Measurements from ENCODE around the gene PCDHGA4. TPM values are rescaled to one million over a fixed set of nuclear protein-coding genes. Genes with fewer than 3 reads are reported as not detected.

The PCDHGA4 gene
- total and polyA plus RNA-seq, 8 donors = 2.1 to 3.4 (median 2.8) TPM

GRCh38 chr5:141319699-141320098, 35.1 kb upstream of the PCDHGA4 start:
- intact Hi-C loops (cut with DNase I) = no loop called here
- TF ChIP-seq CTCF (IDR thresholded peaks at IDR 0.05) = no peak
- peaks cover 6 to 96% of the 10 kb centered on the region in 2 donors for H3K9me3 ChIP-seq

GRCh38 chr5:141320225-141321169, 34.3 kb upstream of the PCDHGA4 start, which contains the start of gene TAF7:
TSS of gene TAF7 (minus strand) at chr5:141320784. CDS start at chr5:141320044, 740 bp downstream.
- peak within 1 kb of the TSS; percentile 51 to 74 for H3K4me3 ChIP-seq
- intact Hi-C loops (cut with DNase I) = no loop called here
- H3K27me3 ChIP-seq = no peaks in the 10 kb centered on the region
- ATAC-seq (peak; percentile 99), DNase-seq (peak; percentile 93 to 97 (median 96))
- peaks cover 0 to 12% of the 10 kb centered on the region in 2 donors for H3K4me1 ChIP-seq
- peak; percentile 58 to 70 for TF ChIP-seq CTCF (IDR thresholded peaks at IDR 0.05)
- peaks cover 0 to 44% of the 10 kb centered on the region in 2 donors for H3K36me3 ChIP-seq
- peak within 1 kb of the TSS; percentile 91 to 98 for H3K27ac ChIP-seq
- peaks cover 6 to 89% of the 10 kb centered on the region in 2 donors for H3K9me3 ChIP-seq

More at GRCh38 chr5:141319699-141320098, 35.1 kb upstream of the PCDHGA4 start:
- Histone ChIP-seq H3K27ac (peak overlapping the region in 1 of 2 donors; percentile 98), H3K4me1 (peaks cover 0 to 12% of the 10 kb centered on the region in 2 donors), H3K4me3 (peak overlapping the region; percentile 51 to 74), H3K27me3 (no peaks in the 10 kb centered on the region), H3K36me3 (peaks cover 0 to 51% of the 10 kb centered on the region in 2 donors)
- ATAC-seq (no peak), DNase-seq (no peak)

GRCh38 chr5:141322261-141322660, 32.6 kb upstream of the PCDHGA4 start:
- peaks cover 6 to 83% of the 10 kb centered on the region in 2 donors for H3K9me3 ChIP-seq
- DNase-seq (no peak), ATAC-seq (no peak)
- H3K27me3 ChIP-seq = peaks cover 0 to 9% of the 10 kb centered on the region in 2 donors
- TF ChIP-seq CTCF (IDR thresholded peaks at IDR 0.05) = no peak
- H3K4me3 ChIP-seq = no peak overlapping the region
- peaks cover 0 to 12% of the 10 kb centered on the region in 2 donors for H3K4me1 ChIP-seq
- intact Hi-C loops (cut with DNase I) = no loop called here
- no peak overlapping the region for H3K27ac ChIP-seq
- peaks cover 0 to 27% of the 10 kb centered on the region in 2 donors for H3K36me3 ChIP-seq

- Histone ChIP-seq H3K4me3 (peak overlapping the region in 1 of 2 donors; percentile 22), H3K4me1 (no peaks in the 10 kb centered on the region), H3K27me3 (peaks cover 3 to 39% of the 10 kb centered on the region in 2 donors), H3K36me3 (no peaks in the 10 kb centered on the region), H3K27ac (no peak overlapping the region), H3K9me3 (peaks cover 0 to 82% of the 10 kb centered on the region in 2 donors)
- DNase-seq = peak in 3 of 4 donors; percentile 25 to 44 (median 43)
- ATAC-seq = peak; percentile 86
- peak; percentile 24 to 38 for TF ChIP-seq CTCF (IDR thresholded peaks at IDR 0.05)
- intact Hi-C loops (cut with DNase I) = no loop called here
Measured at GRCh38 chr5:141326088-141326854, 28.6 kb upstream of the PCDHGA4 start.
